Tibial nerve (tissue), 4 donors: ENCODE results near the gene UBE2F.
"Not testable (repeated sequence)": the region's sequence is repeated elsewhere in the genome, so short reads cannot be mapped to it uniquely, and the experiment has no call there.

ENCODE experiments used
- CTCF ChIP-seq, 5 experiments: fragments of 200-600 bp in 3 of 5; fragments of 450-650 bp in 2 of 5; sonication (generic) in 3 of 5; IDR thresholded peaks; one replicate each; pipeline ENCODE4 v1.5.1; 2016 to 2019; ENCODE audit warnings: antibody characterized with exemption in 5 of 5, mild to moderate bottlenecking in 3 of 5, moderate library complexity in 2 of 5
- EP300 ChIP-seq, 2 donors: sonication (generic); formaldehyde crosslinking; IDR thresholded peaks; one replicate each; pipeline ENCODE4 v1.6.1; 2017; ENCODE audit warnings: antibody characterized with exemption in 2 of 2, mild to moderate bottlenecking in 1 of 2
- POLR2A ChIP-seq, 2 donors: fragments of 450-650 bp; IDR thresholded peaks; one replicate each; pipeline ENCODE4 v1.6.1; 2017; ENCODE audit warnings: antibody characterized with exemption in 2 of 2, mild to moderate bottlenecking in 2 of 2, moderate library complexity in 2 of 2

GRCh38 chr2:238057696-238058575, 91.1 kb downstream of the UBE2F start:
- not testable (repeated sequence) for TF ChIP-seq CTCF, POLR2A, EP300 (IDR thresholded peaks at IDR 0.05)
